Measurements from ENCODE around the gene LBX1.

GRCh38 chr10:101249171-101249581 is 19.9 kb upstream of the LBX1 start:
- TF ChIP-seq CTCF (IDR thresholded peaks at IDR 0.05) (no peak), ZFX (IDR thresholded peaks at IDR 0.05; ENCODE audit: borderline replicate concordance) (no peak)
